Trophoblast cell (in vitro differentiated cells and primary cell): ENCODE data around the gene FAM20C.

ENCODE experiments used
- DNase-seq, 2 donors: peaks; one replicate each; pipeline ENCODE4 v3.0.0-alpha.2; 2016
- H2AFZ ChIP-seq: 2 replicates; pipeline ENCODE4 v1.6.1; 2013; ENCODE audit warnings: low read length, moderate library complexity, mild to moderate bottlenecking; ENCODE audit not compliant: insufficient read depth, poor library complexity
- H2AK5ac ChIP-seq: 2 replicates; pipeline ENCODE4 v1.6.1; 2013; ENCODE audit warnings: mild to moderate bottlenecking, low read length
- H2BK120ac ChIP-seq: 2 replicates; pipeline ENCODE4 v1.6.1; 2013; ENCODE audit warnings: low read length, mild to moderate bottlenecking, moderate library complexity; ENCODE audit not compliant: insufficient read depth, poor library complexity
- H2BK12ac ChIP-seq: 2 replicates; pipeline ENCODE4 v1.6.1; 2013; ENCODE audit warnings: mild to moderate bottlenecking, low read length, moderate library complexity
- H2BK5ac ChIP-seq: 2 replicates; pipeline ENCODE4 v1.6.1; 2013; ENCODE audit warnings: low read length, low read depth, moderate library complexity, mild to moderate bottlenecking; ENCODE audit not compliant: poor library complexity
- H3K14ac ChIP-seq: 2 replicates; pipeline ENCODE4 v1.6.1; 2013; ENCODE audit warnings: mild to moderate bottlenecking, low read length
- H3K18ac ChIP-seq: 2 replicates; pipeline ENCODE4 v1.6.1; 2013; ENCODE audit warnings: mild to moderate bottlenecking, low read length
- H3K23ac ChIP-seq: 2 replicates; pipeline ENCODE4 v1.6.1; 2013; ENCODE audit warnings: low read length
- H3K27ac ChIP-seq: 2 replicates; pipeline ENCODE4 v1.5.1; 2013; ENCODE audit warnings: low read depth, mild to moderate bottlenecking, inconsistent platforms, low read length, moderate library complexity
- H3K27me3 ChIP-seq: 2 replicates; pipeline ENCODE4 v1.6.1; 2013; ENCODE audit warnings: inconsistent platforms, mild to moderate bottlenecking, low read length, moderate library complexity; ENCODE audit not compliant: insufficient read depth
- H3K36me3 ChIP-seq, 2 experiments: 1 replicate in 1 of 2; 2 replicates in 1 of 2; pipeline ENCODE4 v1.6.1; 2013; ENCODE audit warnings: low read length in 2 of 2, mild to moderate bottlenecking in 2 of 2, moderate library complexity in 1 of 2; ENCODE audit not compliant: insufficient read depth in 2 of 2, control insufficient read depth in 1 of 2
- H3K4ac ChIP-seq: 2 replicates; pipeline ENCODE4 v1.6.1; 2013; ENCODE audit warnings: low read depth, mild to moderate bottlenecking, low read length, moderate library complexity
- H3K4me1 ChIP-seq, 2 experiments: 1 replicate in 1 of 2; 2 replicates in 1 of 2; pipeline ENCODE4 v1.6.1; 2013; ENCODE audit warnings: low read length in 2 of 2, mild to moderate bottlenecking in 2 of 2, moderate library complexity in 1 of 2; ENCODE audit not compliant: insufficient read depth in 2 of 2, control insufficient read depth in 1 of 2
- H3K4me2 ChIP-seq: 2 replicates; pipeline ENCODE4 v1.6.1; 2013; ENCODE audit warnings: inconsistent platforms, mild to moderate bottlenecking, low read length, moderate library complexity
- H3K4me3 ChIP-seq: 2 replicates; pipeline ENCODE4 v1.5.1; 2013; ENCODE audit warnings: mild to moderate bottlenecking, low read depth, low read length, inconsistent platforms
- H3K79me1 ChIP-seq: one replicate; pipeline ENCODE4 v1.6.1; 2013; ENCODE audit warnings: low read length
- H3K79me2 ChIP-seq: 2 replicates; pipeline ENCODE4 v1.6.1; 2013; ENCODE audit warnings: low read length, mild to moderate bottlenecking; ENCODE audit not compliant: control insufficient read depth, insufficient read depth, poor library complexity
- H3K9ac ChIP-seq: 2 replicates; pipeline ENCODE4 v1.6.1; 2013; ENCODE audit warnings: mild to moderate bottlenecking, low read length
- H3K9me3 ChIP-seq: 2 replicates; pipeline ENCODE4 v1.6.1; 2013; ENCODE audit warnings: low read depth, mild to moderate bottlenecking, control low read depth, inconsistent platforms, low read length; ENCODE audit not compliant: insufficient read depth
- H4K12ac ChIP-seq: 2 replicates; pipeline ENCODE4 v1.6.1; 2013; ENCODE audit warnings: low read depth, mild to moderate bottlenecking, low read length, moderate library complexity
- H4K8ac ChIP-seq: 2 replicates; pipeline ENCODE4 v1.6.1; 2013; ENCODE audit warnings: low read depth, mild to moderate bottlenecking, low read length, moderate library complexity
- H4K91ac ChIP-seq: one replicate; pipeline ENCODE4 v1.6.1; 2013; ENCODE audit warnings: low read depth, mild to moderate bottlenecking, low read length, moderate library complexity
- WGBS: extraction: QIAGEN DNeasy Blood & Tissue Kit; methylation state at CpG from one replicate; pipeline ENCODE4 v1.1.7; 2013; ENCODE audit warnings: missing lambda C conversion rate; ENCODE audit not compliant: insufficient read length, insufficient coverage; ENCODE audit errors: extremely low coverage; 5-methylcytosine and 5-hydroxymethylcytosine counted together

FAM20C gene

GRCh38 chr7:303884-304573, 111.7 kb downstream of the FAM20C start:
- Histone ChIP-seq H4K91ac (no peak overlapping the region), H2BK5ac (no peak overlapping the region), H3K27me3 (no peaks in the 10 kb centered on the region), H3K79me1 (no peaks in the 10 kb centered on the region), H2BK120ac (no peak overlapping the region), H4K12ac (no peak overlapping the region), H3K4me2 (no peak overlapping the region), H3K79me2 (no peaks in the 10 kb centered on the region), H3K14ac (no peak overlapping the region), H3K23ac (no peak overlapping the region), H2AK5ac (no peak overlapping the region), H3K4me3 (peak overlapping the region; percentile 62), H3K27ac (no peak overlapping the region), H3K4me1 (no peaks in the 10 kb centered on the region), H3K18ac (no peak overlapping the region), H4K8ac (no peak overlapping the region), H3K9ac (no peak overlapping the region), H2BK12ac (no peak overlapping the region), H3K9me3 (peaks cover 16% of the 10 kb centered on the region), H3K4ac (no peak overlapping the region), H2AFZ (no peak overlapping the region), H3K36me3 (no peaks in the 10 kb centered on the region)
- no peak for DNase-seq
- no CpG with 5 or more reads among the region's 24 CpGs for WGBS

GRCh38 chr7:304574-305409, 112.4 kb downstream of the FAM20C start:
- Histone ChIP-seq H3K9ac (no peak overlapping the region), H3K4me1 (no peaks in the 10 kb centered on the region), H2BK12ac (no peak overlapping the region), H2BK120ac (no peak overlapping the region), H3K23ac (no peak overlapping the region), H3K79me2 (no peaks in the 10 kb centered on the region), H3K4me2 (no peak overlapping the region), H2BK5ac (no peak overlapping the region), H3K14ac (no peak overlapping the region), H2AK5ac (no peak overlapping the region), H3K27ac (no peak overlapping the region), H3K4me3 (peak overlapping the region; percentile 62), H3K79me1 (no peaks in the 10 kb centered on the region), H3K9me3 (peaks cover 14% of the 10 kb centered on the region), H4K91ac (no peak overlapping the region), H3K18ac (no peak overlapping the region), H3K36me3 (no peaks in the 10 kb centered on the region), H3K4ac (no peak overlapping the region), H3K27me3 (no peaks in the 10 kb centered on the region), H4K12ac (no peak overlapping the region), H4K8ac (no peak overlapping the region), H2AFZ (no peak overlapping the region)
- no CpG with 5 or more reads among the region's 19 CpGs for WGBS
- no peak for DNase-seq

GRCh38 chr7:305410-306151, 113.2 kb downstream of the FAM20C start:
- no peak overlapping the region for H3K9ac ChIP-seq
- DNase-seq = no peak
- no peak overlapping the region for H4K8ac ChIP-seq
- no peaks in the 10 kb centered on the region for H3K79me1 ChIP-seq
- H2BK5ac ChIP-seq = no peak overlapping the region
- H4K12ac ChIP-seq = no peak overlapping the region
- H3K4ac ChIP-seq = no peak overlapping the region
- H3K79me2 ChIP-seq = no peaks in the 10 kb centered on the region
- no peak overlapping the region for H3K18ac ChIP-seq
- no peak overlapping the region for H3K27ac ChIP-seq
- no peak overlapping the region for H2AFZ ChIP-seq
- no peak overlapping the region for H2BK12ac ChIP-seq
- no peak overlapping the region for H4K91ac ChIP-seq
- no peak overlapping the region for H3K4me2 ChIP-seq
- no peaks in the 10 kb centered on the region for H3K4me1 ChIP-seq
- H3K4me3 ChIP-seq = no peak overlapping the region
- H3K9me3 ChIP-seq = peaks cover 14% of the 10 kb centered on the region
- no peak overlapping the region for H2AK5ac ChIP-seq
- no peak overlapping the region for H3K23ac ChIP-seq
- no peak overlapping the region for H2BK120ac ChIP-seq
- H3K27me3 ChIP-seq = no peaks in the 10 kb centered on the region
- no CpG with 5 or more reads among the region's 35 CpGs for WGBS
- no peak overlapping the region for H3K14ac ChIP-seq
- H3K36me3 ChIP-seq = no peaks in the 10 kb centered on the region

GRCh38 chr7:307970-308369, 115.6 kb downstream of the FAM20C start:
- Histone ChIP-seq H3K4me3 (no peak overlapping the region), H3K18ac (no peak overlapping the region)
- no CpG with 5 or more reads among the region's 3 CpGs for WGBS

More at GRCh38 chr7:307970-308369, 115.6 kb downstream of the FAM20C start:
- Histone ChIP-seq H2BK5ac (no peak overlapping the region), H3K79me1 (no peaks in the 10 kb centered on the region), H3K36me3 (no peaks in the 10 kb centered on the region), H3K14ac (no peak overlapping the region), H2AK5ac (no peak overlapping the region), H2BK120ac (no peak overlapping the region), H3K4me2 (no peak overlapping the region), H4K91ac (no peak overlapping the region), H3K23ac (no peak overlapping the region), H3K27me3 (no peaks in the 10 kb centered on the region), H4K8ac (no peak overlapping the region), H3K27ac (no peak overlapping the region), H3K4me1 (no peaks in the 10 kb centered on the region), H3K79me2 (no peaks in the 10 kb centered on the region), H3K9me3 (peaks cover 13% of the 10 kb centered on the region), H2BK12ac (no peak overlapping the region), H3K4ac (no peak overlapping the region), H4K12ac (no peak overlapping the region), H2AFZ (no peak overlapping the region), H3K9ac (no peak overlapping the region)
- DNase-seq = no peak
